Body of pancreas (tissue), 4 donors: ENCODE results near the gene OR51A2. TPM values are rescaled to one million over a fixed set of nuclear protein-coding genes. Genes with fewer than 3 reads are reported as not detected.
A peak's percentile ranks its signal among the peaks of the same experiment; 100 is the strongest.

Experiments
- ATAC-seq: fragments of 150-250 bp; one replicate; pipeline ENCODE4 v1.9.1; 2016
- DNase-seq, 4 donors: peaks; one replicate each; pipeline ENCODE4 v3.0.0-alpha.2; 2019
- H3K27ac ChIP-seq, 4 donors: fragments of 200-600 bp; sonication (generic); 1 replicate in 3 of 4; 2 replicates in 1 of 4; pipeline versions ENCODE4 v1.5.1 to v1.6.1; 2016 to 2019; ENCODE audit warnings: mild to moderate bottlenecking in 1 of 4, mixed read lengths in 1 of 4, moderate library complexity in 1 of 4
- H3K27me3 ChIP-seq, 2 donors: fragments of 200-600 bp; sonication (generic); one replicate each; pipeline ENCODE4 v1.6.0; 2016; ENCODE audit warnings: mild to moderate bottlenecking in 1 of 2
- H3K36me3 ChIP-seq, 2 donors: fragments of 200-600 bp; sonication (generic); replicated peaks in 1 of 2; 2 replicates each; pipeline ENCODE4 v1.5.1; 2016; ENCODE audit warnings: low read depth in 2 of 2; ENCODE audit not compliant: insufficient read depth in 1 of 2
- H3K4me1 ChIP-seq: fragments of 200-600 bp; sonication (generic); one replicate; pipeline ENCODE4 v1.6.0; 2016
- H3K4me3 ChIP-seq, 2 donors: fragments of 200-600 bp; sonication (generic); 1 replicate in 1 of 2; 2 replicates in 1 of 2; pipeline ENCODE4 v1.5.1; 2016 to 2019
- H3K9me3 ChIP-seq, 3 donors: fragments of 200-600 bp; sonication (generic); 1 replicate in 2 of 3; 2 replicates in 1 of 3; pipeline ENCODE4 v1.5.1; 2016
- CTCF ChIP-seq, 7 experiments: fragments of 450-650 bp in 4 of 7; fragments of 200-600 bp in 3 of 7; sonication (generic) in 3 of 7; IDR thresholded peaks; one replicate each; pipeline ENCODE4 v1.5.1; 2016 to 2019; ENCODE audit warnings: antibody characterized with exemption in 7 of 7
- POLR2A ChIP-seq, 3 donors: fragments of 450-650 bp; IDR thresholded peaks; one replicate each; pipeline ENCODE4 v1.6.1; 2016; ENCODE audit warnings: antibody characterized with exemption in 3 of 3, mild to moderate bottlenecking in 2 of 3
- WGBS, 2 donors: methylation state at CpG; one replicate each; pipeline ENCODE4 v1.1.5; 2017; 5-methylcytosine and 5-hydroxymethylcytosine counted together
- intact Hi-C: fragments of 100-400 bp; cut with DNase I; formaldehyde crosslinking; loops from one replicate; pipeline ENCODE4 v1.15.1; 2023
- total RNA-seq, 2 donors: library from RNA; depleted of rRNA; stranded (reverse); fragments of >200 nt; gene quantifications; one replicate each; pipeline ENCODE4 v1.1.0, GENCODE V29; 2016

OR51A2 gene
- total RNA-seq, 2 donors from 2014 or later, result not detected

- intact Hi-C loops, result no loop called here
- 31 to 37% methylated on average over 4 of the region's 4 CpGs for WGBS, 2 donors
- H3K4me1 ChIP-seq, result peaks cover 6% of the 10 kb centered on the region
- ATAC-seq, result peak; percentile 72
- no peaks in the 10 kb centered on the region for H3K9me3 ChIP-seq
- no peak for DNase-seq
- no peaks in the 10 kb centered on the region for H3K36me3 ChIP-seq
- H3K27ac ChIP-seq, result no peak overlapping the region
- TF ChIP-seq POLR2A (IDR thresholded peaks at IDR 0.05) (no peak), CTCF (IDR thresholded peaks at IDR 0.05) (no peak)
- H3K4me3 ChIP-seq, result no peak overlapping the region
- H3K27me3 ChIP-seq, result no peaks in the 10 kb centered on the region
These were observed 1.9 kb upstream of the OR51A2 start for GRCh38 chr11:4957396-4957795.

- Histone ChIP-seq H3K9me3 (no peaks in the 10 kb centered on the region), H3K4me1 (no peaks in the 10 kb centered on the region), H3K27me3 (no peaks in the 10 kb centered on the region), H3K36me3 (no peaks in the 10 kb centered on the region), H3K4me3 (no peak within 1 kb of the TSS), H3K27ac (no peak within 1 kb of the TSS)
- TF ChIP-seq POLR2A (IDR thresholded peaks at IDR 0.05) (no peak), CTCF (IDR thresholded peaks at IDR 0.05) (no peak)
- ATAC-seq (no peak), DNase-seq (no peak)
- intact Hi-C loops, result no loop called here
These were observed 8.0 kb downstream of the OR51A2 start, which contains the start of gene OR51A4 for GRCh38 chr11:4947505-4947904. Gene OR51A4 (minus strand): TSS chr11:4947605. CDS start chr11:4947100, 505 bp downstream.

- no peak overlapping the region for H3K4me3 ChIP-seq
- intact Hi-C loops, result no loop called here
- no peak for DNase-seq
- no peak overlapping the region for H3K27ac ChIP-seq
- H3K27me3 ChIP-seq, result no peaks in the 10 kb centered on the region
- H3K9me3 ChIP-seq, result no peaks in the 10 kb centered on the region
- no peaks in the 10 kb centered on the region for H3K36me3 ChIP-seq
- ATAC-seq, result no peak
- 43% methylated on average over 3 of the region's 3 CpGs for WGBS, 2 donors
- TF ChIP-seq CTCF (IDR thresholded peaks at IDR 0.05), result no peak
- TF ChIP-seq POLR2A (IDR thresholded peaks at IDR 0.05), result no peak
- H3K4me1 ChIP-seq, result no peaks in the 10 kb centered on the region
These were observed 18.8 kb downstream of the OR51A2 start for GRCh38 chr11:4936745-4937144.

- ATAC-seq, result no peak
- Histone ChIP-seq H3K27me3 (no peaks in the 10 kb centered on the region), H3K9me3 (no peaks in the 10 kb centered on the region), H3K36me3 (no peaks in the 10 kb centered on the region), H3K4me3 (no peak overlapping the region), H3K4me1 (no peaks in the 10 kb centered on the region), H3K27ac (no peak overlapping the region)
- no peak for DNase-seq
- TF ChIP-seq CTCF (IDR thresholded peaks at IDR 0.05) (no peak), POLR2A (IDR thresholded peaks at IDR 0.05) (no peak)
- WGBS, 2 donors, result 63 to 64% methylated on average over 4 of the region's 4 CpGs
- intact Hi-C loops, result no loop called here
These were observed 22.8 kb downstream of the OR51A2 start for GRCh38 chr11:4932751-4933150.

- ATAC-seq (no peak), DNase-seq (no peak)
- Histone ChIP-seq H3K9me3 (no peaks in the 10 kb centered on the region), H3K27me3 (no peaks in the 10 kb centered on the region), H3K4me1 (no peaks in the 10 kb centered on the region), H3K36me3 (no peaks in the 10 kb centered on the region), H3K4me3 (no peak overlapping the region), H3K27ac (no peak overlapping the region)
- intact Hi-C loops, result no loop called here
- TF ChIP-seq CTCF (IDR thresholded peaks at IDR 0.05) (no peak), POLR2A (IDR thresholded peaks at IDR 0.05) (no peak)
These were observed 28.9 kb downstream of the OR51A2 start for GRCh38 chr11:4926608-4927007.
